Measurements from ENCODE around the gene WNK2.

DNA sequence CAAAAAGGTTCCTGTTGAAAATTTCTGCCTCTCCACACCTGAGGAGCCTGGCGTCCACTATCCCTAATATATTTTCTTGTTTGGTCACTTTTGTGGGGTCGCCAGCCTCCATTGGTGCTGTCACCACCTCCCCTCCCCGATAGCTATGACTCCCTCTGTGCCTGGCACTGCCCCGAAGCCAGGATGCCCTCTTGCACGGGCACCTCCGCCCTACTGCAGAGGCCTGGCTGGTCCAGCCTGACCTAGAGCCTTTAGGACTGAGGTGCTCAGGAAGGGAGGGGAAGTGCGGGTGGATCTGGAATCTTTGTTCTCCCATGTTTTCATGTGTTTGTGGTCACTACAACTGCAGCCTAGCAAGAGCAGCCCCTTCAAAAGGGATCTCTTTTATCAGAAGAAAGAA, 62.6 kb downstream of the WNK2 start:
- TF ChIP-seq, protein P1, sequence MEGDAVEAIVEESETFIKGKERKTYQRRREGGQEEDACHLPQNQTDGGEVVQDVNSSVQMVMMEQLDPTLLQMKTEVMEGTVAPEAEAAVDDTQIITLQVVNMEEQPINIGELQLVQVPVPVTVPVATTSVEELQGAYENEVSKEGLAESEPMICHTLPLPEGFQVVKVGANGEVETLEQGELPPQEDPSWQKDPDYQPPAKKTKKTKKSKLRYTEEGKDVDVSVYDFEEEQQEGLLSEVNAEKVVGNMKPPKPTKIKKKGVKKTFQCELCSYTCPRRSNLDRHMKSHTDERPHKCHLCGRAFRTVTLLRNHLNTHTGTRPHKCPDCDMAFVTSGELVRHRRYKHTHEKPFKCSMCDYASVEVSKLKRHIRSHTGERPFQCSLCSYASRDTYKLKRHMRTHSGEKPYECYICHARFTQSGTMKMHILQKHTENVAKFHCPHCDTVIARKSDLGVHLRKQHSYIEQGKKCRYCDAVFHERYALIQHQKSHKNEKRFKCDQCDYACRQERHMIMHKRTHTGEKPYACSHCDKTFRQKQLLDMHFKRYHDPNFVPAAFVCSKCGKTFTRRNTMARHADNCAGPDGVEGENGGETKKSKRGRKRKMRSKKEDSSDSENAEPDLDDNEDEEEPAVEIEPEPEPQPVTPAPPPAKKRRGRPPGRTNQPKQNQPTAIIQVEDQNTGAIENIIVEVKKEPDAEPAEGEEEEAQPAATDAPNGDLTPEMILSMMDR (IDR thresholded peaks at IDR 0.05), result no peak
- TF ChIP-seq POLR2A (IDR thresholded peaks at IDR 0.05), result no peak
- no peak for TF ChIP-seq EP300 (IDR thresholded peaks at IDR 0.05)
